Stimulated activated naive CD4-positive, alpha-beta T cell treated with Interleukin-2 at 50 U/mL for 16 hours (primary cell): ENCODE data around the gene P2RX4.
"Not testable (repeated sequence)": the region's sequence is repeated elsewhere in the genome, so short reads cannot be mapped to it uniquely, and the experiment has no call there.

Experiments used
- DNase-seq: peaks from one replicate; lab custom pipeline; 2025; lab: John Stamatoyannopoulos, UW

Gene P2RX4

GRCh38 chr12:121209624-121210572 is at the start of gene P2RX4:
P2RX4 (plus strand) TSS chr12:121210129; CDS start chr12:121210165, 36 bp downstream.
- peak; percentile 83 for DNase-seq

GRCh38 chr12:121162384-121162783 is 47.5 kb upstream of the P2RX4 start:
- no peak for DNase-seq

GRCh38 chr12:121162985-121163384 is 46.9 kb upstream of the P2RX4 start:
- no peak for DNase-seq

GRCh38 chr12:121164839-121165238 is 45.1 kb upstream of the P2RX4 start:
- not testable (repeated sequence) for DNase-seq

GRCh38 chr12:121165316-121165715 is 44.6 kb upstream of the P2RX4 start:
- DNase-seq, result no peak

- no peak for DNase-seq
These were observed 43.6 kb upstream of the P2RX4 start for GRCh38 chr12:121166356-121166755.

- no peak for DNase-seq
These were observed 42.6 kb upstream of the P2RX4 start for GRCh38 chr12:121167232-121167820.

- no peak for DNase-seq
These were observed 42.0 kb upstream of the P2RX4 start for GRCh38 chr12:121167951-121168350.

- no peak for DNase-seq
These were observed 39.8 kb upstream of the P2RX4 start for GRCh38 chr12:121170151-121170550.

- DNase-seq, result no peak
These were observed 39.2 kb upstream of the P2RX4 start for GRCh38 chr12:121170611-121171260.

- DNase-seq, result no peak
These were observed 37.8 kb upstream of the P2RX4 start for GRCh38 chr12:121172145-121172544.

- no peak for DNase-seq
These were observed 34.4 kb upstream of the P2RX4 start for GRCh38 chr12:121175383-121176119.

- DNase-seq, result no peak
These were observed 33.0 kb upstream of the P2RX4 start for GRCh38 chr12:121176826-121177529.

- no peak for DNase-seq
These were observed 28.7 kb upstream of the P2RX4 start for GRCh38 chr12:121181181-121181580.

- no peak for DNase-seq
These were observed 27.6 kb upstream of the P2RX4 start for GRCh38 chr12:121182222-121182893.

GRCh38 chr12:121184425-121184824 is 25.5 kb upstream of the P2RX4 start:
- DNase-seq, result no peak

GRCh38 chr12:121184984-121185889 is 24.7 kb upstream of the P2RX4 start:
- no peak for DNase-seq

- no peak for DNase-seq
These were observed 23.1 kb upstream of the P2RX4 start for GRCh38 chr12:121186826-121187225.

- DNase-seq, result no peak
These were observed 22.4 kb upstream of the P2RX4 start for GRCh38 chr12:121187501-121187900.

GRCh38 chr12:121188227-121188626 is 21.7 kb upstream of the P2RX4 start:
- DNase-seq, result no peak
